ENCODE results near the gene HCRTR1. TPM values are rescaled to one million over a fixed set of nuclear protein-coding genes. Genes with fewer than 3 reads are reported as not detected.

Gene HCRTR1
- total RNA-seq, 1 donor from 2014 or later, result not detected

GRCh38 chr1:31593770-31594632 is 23.5 kb upstream of the HCRTR1 start:
- peaks cover 15% of the 10 kb centered on the region for H3K4me1 Mint-ChIP-seq
- TF ChIP-seq CTCF (conservative IDR thresholded peaks at IDR 0.05), result peak; percentile 76
- peaks cover 48% of the 10 kb centered on the region for H3K27me3 Mint-ChIP-seq (ENCODE audit: low read depth)
- DNase-seq (ENCODE audit: low read depth, low spot score), result peak; percentile 59
- H3K36me3 Mint-ChIP-seq (ENCODE audit: low read depth), result no peaks in the 10 kb centered on the region
- no peak overlapping the region for H3K27ac Mint-ChIP-seq (ENCODE audit: unreplicated experiment)
- no peak overlapping the region for H3K4me3 Mint-ChIP-seq
- H3K9me3 Mint-ChIP-seq, result no peaks in the 10 kb centered on the region

GRCh38 chr1:31595836-31596736 is 21.4 kb upstream of the HCRTR1 start:
- no peak for DNase-seq (ENCODE audit: low read depth, low spot score)
- no peak overlapping the region for H3K27ac Mint-ChIP-seq (ENCODE audit: unreplicated experiment)

DNA sequence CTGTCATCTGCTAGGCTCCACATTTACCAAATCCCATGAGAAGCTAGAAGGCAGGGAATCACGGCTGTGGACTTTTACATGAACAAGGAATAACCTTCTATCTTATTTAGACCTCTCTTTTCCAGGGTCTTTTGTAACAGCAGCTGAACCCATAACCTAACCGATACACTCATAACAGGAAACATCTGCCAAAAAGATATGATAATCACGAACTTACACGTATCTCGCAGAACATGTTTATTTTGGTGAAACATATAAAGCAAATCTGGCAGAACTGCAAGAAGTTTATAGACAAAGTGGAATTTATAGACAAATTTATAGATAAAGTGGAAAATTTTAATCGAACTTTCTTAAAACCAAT is 20.8 kb upstream of the HCRTR1 start:
- DNase-seq (ENCODE audit: low read depth, low spot score), result no peak
- no peak for TF ChIP-seq CTCF (conservative IDR thresholded peaks at IDR 0.05)
- peaks cover 15% of the 10 kb centered on the region for H3K4me1 Mint-ChIP-seq
- no peak overlapping the region for H3K4me3 Mint-ChIP-seq
- no peaks in the 10 kb centered on the region for H3K9me3 Mint-ChIP-seq
- peaks cover 21% of the 10 kb centered on the region for H3K27me3 Mint-ChIP-seq (ENCODE audit: low read depth)
- no peak overlapping the region for H3K27ac Mint-ChIP-seq (ENCODE audit: unreplicated experiment)
- H3K36me3 Mint-ChIP-seq (ENCODE audit: low read depth), result no peaks in the 10 kb centered on the region

More at GRCh38 chr1:31595836-31596736, 21.4 kb upstream of the HCRTR1 start:
- Mint-ChIP-seq H3K4me1 (peaks cover 15% of the 10 kb centered on the region), H3K9me3 (no peaks in the 10 kb centered on the region), H3K36me3 (ENCODE audit: low read depth) (no peaks in the 10 kb centered on the region), H3K27me3 (ENCODE audit: low read depth) (peaks cover 27% of the 10 kb centered on the region), H3K4me3 (no peak overlapping the region)
- no peak for TF ChIP-seq CTCF (conservative IDR thresholded peaks at IDR 0.05)

DNA sequence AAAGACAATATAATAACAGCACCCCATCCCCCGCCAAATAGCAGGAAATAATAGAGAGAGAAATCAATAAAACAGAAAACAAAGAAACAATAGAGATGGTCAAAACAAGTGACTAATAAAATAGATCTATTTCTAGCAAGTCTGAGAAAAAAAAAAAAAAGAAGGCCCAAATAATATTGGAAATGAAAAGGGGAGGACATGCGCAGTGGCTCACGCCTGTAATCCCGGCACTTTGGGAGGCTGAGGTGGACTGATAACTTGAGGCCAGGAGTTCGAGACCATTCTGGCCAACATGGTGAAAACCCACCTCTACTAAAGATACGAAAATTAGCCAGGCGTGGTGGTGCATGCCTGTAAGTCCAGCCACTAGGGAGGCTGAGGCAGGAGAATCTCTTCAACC is 18.5 kb upstream of the HCRTR1 start:
- DNase-seq (ENCODE audit: low read depth, low spot score), result no peak
- Mint-ChIP-seq H3K36me3 (ENCODE audit: low read depth) (no peaks in the 10 kb centered on the region), H3K4me1 (peaks cover 15% of the 10 kb centered on the region), H3K9me3 (no peaks in the 10 kb centered on the region), H3K27me3 (ENCODE audit: low read depth) (peaks cover 4% of the 10 kb centered on the region), H3K27ac (ENCODE audit: unreplicated experiment) (no peak overlapping the region), H3K4me3 (no peak overlapping the region)
- TF ChIP-seq CTCF (conservative IDR thresholded peaks at IDR 0.05), result no peak

GRCh38 chr1:31600641-31601040 is 16.8 kb upstream of the HCRTR1 start:
- Mint-ChIP-seq H3K4me3 (no peak overlapping the region), H3K4me1 (peaks cover 13% of the 10 kb centered on the region), H3K27ac (ENCODE audit: unreplicated experiment) (no peak overlapping the region), H3K27me3 (ENCODE audit: low read depth) (peaks cover 2% of the 10 kb centered on the region), H3K36me3 (ENCODE audit: low read depth) (no peaks in the 10 kb centered on the region), H3K9me3 (no peaks in the 10 kb centered on the region)
- no peak for DNase-seq (ENCODE audit: low read depth, low spot score)
- TF ChIP-seq CTCF (conservative IDR thresholded peaks at IDR 0.05), result no peak

Measured in neural crest cell (in vitro differentiated cells).